ENCODE results near the gene KRT3. TPM values are rescaled to one million over a fixed set of nuclear protein-coding genes. Genes with fewer than 3 reads are reported as not detected.

Gene KRT3
- total and polyA plus RNA-seq, 8 donors, result 0.53 TPM; not detected in 7

- Histone ChIP-seq H3K9me3 (no peaks in the 10 kb centered on the region), H3K4me1 (no peaks in the 10 kb centered on the region), H3K27ac (no peak overlapping the region), H3K27me3 (peaks cover 0 to 10% (median 0%) of the 10 kb centered on the region in 3 donors), H3K4me3 (no peak overlapping the region), H3K36me3 (no peaks in the 10 kb centered on the region)
- no peak for TF ChIP-seq CTCF (IDR thresholded peaks at IDR 0.05)
- TF ChIP-seq POLR2A (IDR thresholded peaks at IDR 0.05), result no peak
- no peak for TF ChIP-seq POLR2AphosphoS5 (IDR thresholded peaks at IDR 0.05)
- TF ChIP-seq EP300 (IDR thresholded peaks at IDR 0.05), result no peak
- WGBS, 5 donors, result 84 to 92% (median 89%) methylated on average over 11 to 16 of the region's 16 CpGs
- no peak for DNase-seq
- intact Hi-C loops (cut with DNase I; ENCODE audit: low total_unique reads), result no loop called here
Observed at GRCh38 chr12:52807544-52808470, 11.9 kb upstream of the KRT3 start.

- peaks cover 0 to 10% (median 0%) of the 10 kb centered on the region in 3 donors for H3K27me3 ChIP-seq
- H3K9me3 ChIP-seq, result no peaks in the 10 kb centered on the region
- no peak overlapping the region for H3K4me3 ChIP-seq
- no peak for DNase-seq
- intact Hi-C loops (cut with DNase I; ENCODE audit: low total_unique reads), result no loop called here
- no peaks in the 10 kb centered on the region for H3K4me1 ChIP-seq
- no peaks in the 10 kb centered on the region for H3K36me3 ChIP-seq
- WGBS, 5 donors, result 83 to 92% (median 85%) methylated on average over 8 to 11 of the region's 11 CpGs
- no peak for TF ChIP-seq POLR2AphosphoS5 (IDR thresholded peaks at IDR 0.05)
- no peak for TF ChIP-seq EP300 (IDR thresholded peaks at IDR 0.05)
- TF ChIP-seq CTCF (IDR thresholded peaks at IDR 0.05), result no peak
- TF ChIP-seq POLR2A (IDR thresholded peaks at IDR 0.05), result no peak
- no peak overlapping the region for H3K27ac ChIP-seq
Observed at GRCh38 chr12:52806821-52807543, 11.1 kb upstream of the KRT3 start.

- WGBS, 5 donors, result 86 to 95% (median 94%) methylated on average over 3 of the region's 3 CpGs
- H3K9me3 ChIP-seq, result no peaks in the 10 kb centered on the region
- no peak overlapping the region for H3K27ac ChIP-seq
- no peaks in the 10 kb centered on the region for H3K4me1 ChIP-seq
- H3K4me3 ChIP-seq, result no peak overlapping the region
- no peak for DNase-seq
- H3K27me3 ChIP-seq, result peaks cover 0 to 10% (median 0%) of the 10 kb centered on the region in 3 donors
- intact Hi-C loops (cut with DNase I; ENCODE audit: low total_unique reads), result no loop called here
- TF ChIP-seq POLR2AphosphoS5 (IDR thresholded peaks at IDR 0.05), result no peak
- no peak for TF ChIP-seq CTCF (IDR thresholded peaks at IDR 0.05)
- no peak for TF ChIP-seq POLR2A (IDR thresholded peaks at IDR 0.05)
- TF ChIP-seq EP300 (IDR thresholded peaks at IDR 0.05), result no peak
- H3K36me3 ChIP-seq, result no peaks in the 10 kb centered on the region
Observed at GRCh38 chr12:52806169-52806811, 10.4 kb upstream of the KRT3 start.

- Histone ChIP-seq H3K4me3 (no peak overlapping the region), H3K27me3 (peaks cover 0 to 10% (median 0%) of the 10 kb centered on the region in 3 donors), H3K4me1 (peaks cover 2 to 4% (median 3%) of the 10 kb centered on the region in 4 donors), H3K36me3 (no peaks in the 10 kb centered on the region), H3K27ac (no peak overlapping the region), H3K9me3 (no peaks in the 10 kb centered on the region)
- intact Hi-C loops (cut with DNase I; ENCODE audit: low total_unique reads), result no loop called here
- TF ChIP-seq EP300 (IDR thresholded peaks at IDR 0.05), result no peak
- TF ChIP-seq POLR2AphosphoS5 (IDR thresholded peaks at IDR 0.05), result no peak
- no peak for TF ChIP-seq CTCF (IDR thresholded peaks at IDR 0.05)
- TF ChIP-seq POLR2A (IDR thresholded peaks at IDR 0.05), result no peak
- WGBS, 5 donors, result 69 to 78% (median 76%) methylated on average over 3 of the region's 3 CpGs
- no peak for DNase-seq
Observed at GRCh38 chr12:52805739-52806138, 9.8 kb upstream of the KRT3 start.

Measured in stomach (tissue), 9 donors.